Activated CD4-positive, CD25-positive, alpha-beta regulatory T cell treated with anti-CD3 and anti-CD28 coated beads, Interleukin-2, amount 50 U/mL, for 72 hours (primary cell): ENCODE measurements around the gene MRPL24.
"Not testable (repeated sequence)": the region's sequence is repeated elsewhere in the genome, so short reads cannot be mapped to it uniquely, and the experiment has no call there.

Source experiments
- DNase-seq: peaks from one replicate; pipeline ENCODE4 v3.0.0; 2021

Gene MRPL24

GRCh38 chr1:156757572-156758253, 16.8 kb upstream of the MRPL24 start:
- not testable (repeated sequence) for DNase-seq

- DNase-seq, result no peak
Observed at GRCh38 chr1:156756355-156756754, 15.5 kb upstream of the MRPL24 start.

GRCh38 chr1:156755527-156755950, 14.7 kb upstream of the MRPL24 start:
- DNase-seq, result no peak

GRCh38 chr1:156754219-156754618, 13.3 kb upstream of the MRPL24 start:
- no peak for DNase-seq

GRCh38 chr1:156752843-156753482, 12.1 kb upstream of the MRPL24 start:
- DNase-seq, result no peak

- peak; percentile 89 for DNase-seq
Observed at GRCh38 chr1:156751757-156752481, 11.0 kb upstream of the MRPL24 start.

GRCh38 chr1:156751451-156751756, 10.5 kb upstream of the MRPL24 start, which contains the start of gene HDGF:
TSS of gene HDGF (minus strand) at chr1:156751675. CDS start at chr1:156751429, 246 bp downstream.
- no peak for DNase-seq

GRCh38 chr1:156750711-156751450, 10.0 kb upstream of the MRPL24 start:
- peak; percentile 57 for DNase-seq

GRCh38 chr1:156750191-156750672, 9.3 kb upstream of the MRPL24 start:
- DNase-seq, result no peak

- DNase-seq, result no peak
Observed at GRCh38 chr1:156749419-156750118, 8.7 kb upstream of the MRPL24 start.

GRCh38 chr1:156748670-156749418, 8.0 kb upstream of the MRPL24 start:
- DNase-seq, result no peak

- no peak for DNase-seq
Observed at GRCh38 chr1:156747742-156748669, 7.1 kb upstream of the MRPL24 start.

GRCh38 chr1:156746728-156747631, 6.1 kb upstream of the MRPL24 start:
- DNase-seq, result no peak

GRCh38 chr1:156746406-156746727, 5.5 kb upstream of the MRPL24 start:
- DNase-seq, result no peak

GRCh38 chr1:156745881-156746280, 5.0 kb upstream of the MRPL24 start:
- no peak for DNase-seq

GRCh38 chr1:156744786-156745419, 4.0 kb upstream of the MRPL24 start:
- DNase-seq, result no peak

- no peak for DNase-seq
Observed at GRCh38 chr1:156744344-156744743, 3.5 kb upstream of the MRPL24 start.

GRCh38 chr1:156743367-156744302, 2.7 kb upstream of the MRPL24 start:
- DNase-seq, result no peak
